ENCODE measurements around the gene SARDH. TPM values are rescaled to one million over a fixed set of nuclear protein-coding genes. Genes with fewer than 3 reads are reported as not detected.

Gene SARDH
- total and polyA plus RNA-seq, 2 of the 8 experiments (the other 6 are each of a cell fraction or from before 2014, with no cell fraction given), result 6.4 to 7.4 TPM

GRCh38 chr9:133785753-133786370 lies 47.7 kb upstream of the SARDH start:
- DNase-seq (ENCODE audit: low read depth in 1 of 2, low spot score in 2 of 2) (no peak), FAIRE-seq (no peak)
- Histone ChIP-seq H3K4ac (replicated peaks; ENCODE audit: insufficient read length, low read depth, low read length) (no peak overlapping the region), H2BK12ac (ENCODE audit: low read depth, low read length) (no peak overlapping the region), H3K4me3 (ENCODE audit: extremely low read depth in 1 of 4, insufficient read depth in 2 of 4, low read depth in 3 of 4, low read length in 4 of 4) (no peak overlapping the region), H2BK120ac (replicated peaks; ENCODE audit: low read depth, low read length) (no peak overlapping the region), H2BK20ac (ENCODE audit: low read length) (no peak overlapping the region), H3K79me2 (ENCODE audit: control insufficient read depth in 1 of 2, insufficient read depth in 2 of 2, low read length in 2 of 2) (no peaks in the 10 kb centered on the region), H2BK5ac (ENCODE audit: low read depth, low read length) (no peak overlapping the region; the same call in 1 of the 2 replicates), H4K8ac (ENCODE audit: extremely low read depth, insufficient read depth, low read length) (no peak overlapping the region), H3K23me2 (ENCODE audit: low read depth, low read length) (no peaks in the 10 kb centered on the region), H3K18ac (ENCODE audit: extremely low read depth, low read length) (no peak overlapping the region), H3K36me3 (ENCODE audit: control insufficient read depth in 2 of 4, insufficient read depth in 4 of 4, low read length in 3 of 4) (peaks cover 0 to 9% (median 2%) of the 10 kb centered on the region in 4 experiments; a peak in 3 of 8 replicates), H3K14ac (ENCODE audit: insufficient read length) (no peak overlapping the region), H3K27ac (ENCODE audit: low read depth, low read length) (no peak overlapping the region), H4K20me1 (replicated peaks in 1 of 2; ENCODE audit: control insufficient read depth in 1 of 2, insufficient read depth in 2 of 2, low read length in 2 of 2) (peaks cover 6 to 11% of the 10 kb centered on the region in 2 experiments), H3K56ac (replicated peaks; ENCODE audit: insufficient read length, low read depth, low read length) (no peak overlapping the region), H4K5ac (ENCODE audit: insufficient read length, low read depth, low read length) (no peak overlapping the region), H3K27me3 (replicated peaks in 1 of 4; ENCODE audit: control insufficient read depth in 3 of 4, extremely low read depth in 1 of 4, insufficient read depth in 3 of 4, low read length in 3 of 4) (no peaks in the 10 kb centered on the region), H3K79me1 (ENCODE audit: low read depth, low read length) (no peaks in the 10 kb centered on the region; the same call in 1 of the 2 replicates), H3K4me2 (ENCODE audit: insufficient read depth in 1 of 2, low read depth in 2 of 2, low read length in 2 of 2) (no peak overlapping the region), H3K23ac (ENCODE audit: insufficient read length) (no peak overlapping the region), H3K9me3 (ENCODE audit: insufficient read depth in 2 of 2, low read depth in 1 of 2, low read length in 1 of 2) (no peaks in the 10 kb centered on the region), H2AK5ac (ENCODE audit: low read depth, low read length) (no peak overlapping the region), H4K91ac (replicated peaks; ENCODE audit: insufficient read length, low read length) (no peak overlapping the region), H2BK15ac (ENCODE audit: low read length) (no peak overlapping the region), H3K4me1 (replicated peaks in 1 of 4; ENCODE audit: control insufficient read depth in 3 of 4, insufficient read depth in 4 of 4, low read length in 3 of 4) (peaks cover 0 to 3% (median 1%) of the 10 kb centered on the region in 4 experiments; a peak in 4 of 7 replicates), H3K9ac (replicated peaks in 1 of 4; ENCODE audit: extremely low read depth in 1 of 4, low read depth in 3 of 4, low read length in 3 of 4) (no peak overlapping the region), H2AFZ (ENCODE audit: low read length) (no peak overlapping the region)
- ChIA-PET CTCF (ENCODE audit: partially characterized antibody) (interaction anchor here (0.9 to 4.8 kb wide), 4 partner anchors 8 to 313 kb away, joined by 3 to 31 read pairs (median 3); no protein-coding TSS in a partner anchor), POLR2A (ENCODE audit: partially characterized antibody) (no interaction called here)
- WGBS, 2 experiments (ENCODE audit: extremely low coverage in 1 of 2, insufficient coverage in 1 of 2, insufficient read length in 1 of 2, insufficient replicate concordance in 2 of 2, low coverage in 1 of 2, low lambda C conversion rate in 2 of 2, missing lambda C conversion rate in 1 of 2), result 87% methylated on average over 16 of the region's 16 CpGs; no CpG with 5 or more reads in 1 of the 2 experiments
- TF ChIP-seq KDM5A (IDR thresholded peaks at IDR 0.05; ENCODE audit: low read length) (no peak), CBX8 (IDR thresholded peaks at IDR 0.05; ENCODE audit: borderline replicate concordance, low read depth, low read length) (no peak), FOSL1 (IDR thresholded peaks at IDR 0.05; ENCODE audit: insufficient read depth, low read depth, low read length) (no peak), RFX5 (IDR thresholded peaks at IDR 0.05; ENCODE audit: borderline replicate concordance, low read depth, low read length) (no peak), TCF12 (IDR thresholded peaks at IDR 0.05; ENCODE audit: low read depth, low read length) (no peak), SIN3A (conservative IDR thresholded peaks at IDR 0.05 in 1 of 2, IDR thresholded peaks at IDR 0.05 in 1 of 2; ENCODE audit: low read depth in 1 of 2, low read length in 2 of 2) (no peak), SUZ12 (IDR thresholded peaks at IDR 0.05; ENCODE audit: low read length) (no peak), ATF2 (IDR thresholded peaks at IDR 0.05; ENCODE audit: low read length) (no peak), CBX5 (IDR thresholded peaks at IDR 0.05; ENCODE audit: low read depth, low read length) (no peak), SP1 (IDR thresholded peaks at IDR 0.05; ENCODE audit: low read depth, low read length) (no peak)
